Left colon (tissue), 2 donors: ENCODE measurements around the gene RNF150. TPM values are rescaled to one million over a fixed set of nuclear protein-coding genes. Genes with fewer than 3 reads are reported as not detected.

ENCODE experiments used
- ATAC-seq: fragments of 200-7000 bp; cut with Tn5 transposase; one replicate; pipeline ENCODE4 v1.9.1; 2020; ENCODE audit warnings: mild to moderate bottlenecking, moderate library complexity
- DNase-seq, 2 donors: peaks; one replicate each; pipeline ENCODE4 v3.0.0-alpha.2; 2020
- intact Hi-C, 2 donors: fragments of 100-400 bp; cut with DNase I in 1 of 2; cut with micrococcal nuclease in 1 of 2; formaldehyde crosslinking; loops; one replicate each; pipeline versions ENCODE4 v1.11.2 to v1.14.0; 2022; cut with DNase I, micrococcal nuclease
- total RNA-seq, 2 donors: library from RNA; stranded (reverse); fragmentation: NEBNext Ultra II Directional; extraction: Animal tissue kit (Norgen Biotek cat#: 25700); gene quantifications; one replicate each; pipeline ENCODE4 v1.2.1, GENCODE V29; 2021
- donor health status: DM: no; HTN: no; CAD: no.
- donor health status: DM: yes; HTN: yes; CAD: no.

RNF150 gene
- total RNA-seq, 2 donors from 2014 or later: 0.70 to 9.9 TPM

- DNase-seq (no peak), ATAC-seq (no peak)
- intact Hi-C loops: no loop called here
Measured at GRCh38 chr4:141046255-141046654, 87.0 kb downstream of the RNF150 start.

- ATAC-seq (no peak), DNase-seq (no peak)
- intact Hi-C loops: no loop called here
Measured at GRCh38 chr4:141045848-141046247, 87.4 kb downstream of the RNF150 start.

GRCh38 chr4:141041021-141041476, 92.2 kb downstream of the RNF150 start:
- no peak for ATAC-seq
- intact Hi-C loops: no loop called here
- no peak for DNase-seq

GRCh38 chr4:141039156-141039555, 94.1 kb downstream of the RNF150 start:
- ATAC-seq (no peak), DNase-seq (no peak)
- intact Hi-C loops: no loop called here

GRCh38 chr4:141038428-141038827, 94.8 kb downstream of the RNF150 start:
- DNase-seq (no peak), ATAC-seq (no peak)
- intact Hi-C loops: no loop called here

- ATAC-seq: no peak
- intact Hi-C loops: no loop called here
Measured at GRCh38 chr4:141037446-141037845, 95.8 kb downstream of the RNF150 start.

GRCh38 chr4:141036786-141037185, 96.5 kb downstream of the RNF150 start:
- DNase-seq (no peak), ATAC-seq (no peak)
- intact Hi-C loops: no loop called here

More at GRCh38 chr4:141037446-141037845, 95.8 kb downstream of the RNF150 start:
- DNase-seq: no peak

- intact Hi-C loops: no loop called here
- ATAC-seq: no peak
- DNase-seq: no peak
Measured at GRCh38 chr4:141035920-141036319, 97.3 kb downstream of the RNF150 start.

- intact Hi-C loops: no loop called here
- no peak for ATAC-seq
Measured at GRCh38 chr4:141028024-141028529, 105.2 kb downstream of the RNF150 start.

GRCh38 chr4:141027421-141027820, 105.8 kb downstream of the RNF150 start:
- intact Hi-C loops: no loop called here
- no peak for ATAC-seq

More at GRCh38 chr4:141028024-141028529, 105.2 kb downstream of the RNF150 start:
- no peak for DNase-seq

GRCh38 chr4:141026900-141027299, 106.4 kb downstream of the RNF150 start:
- ATAC-seq (no peak), DNase-seq (no peak)
- intact Hi-C loops: no loop called here

More at GRCh38 chr4:141027421-141027820, 105.8 kb downstream of the RNF150 start:
- DNase-seq: no peak

GRCh38 chr4:141023051-141023450, 110.2 kb downstream of the RNF150 start:
- no peak for DNase-seq
- no peak for ATAC-seq
- intact Hi-C loops: no loop called here

- DNase-seq (no peak), ATAC-seq (no peak)
Measured at GRCh38 chr4:141022111-141022695, 111.1 kb downstream of the RNF150 start.

GRCh38 chr4:141021397-141022110, 111.7 kb downstream of the RNF150 start:
- DNase-seq: no peak
- intact Hi-C loops: no loop called here

More at GRCh38 chr4:141022111-141022695, 111.1 kb downstream of the RNF150 start:
- intact Hi-C loops: no loop called here

GRCh38 chr4:141020801-141021261, 112.4 kb downstream of the RNF150 start:
- intact Hi-C loops: no loop called here
- DNase-seq (no peak), ATAC-seq (no peak)

More at GRCh38 chr4:141021397-141022110, 111.7 kb downstream of the RNF150 start:
- ATAC-seq: no peak

- ATAC-seq: no peak
- intact Hi-C loops: no loop called here
Measured at GRCh38 chr4:141019768-141020167, 113.5 kb downstream of the RNF150 start.

GRCh38 chr4:141016117-141016798, 117.0 kb downstream of the RNF150 start:
- intact Hi-C loops: no loop called here
- no peak for DNase-seq
- no peak for ATAC-seq

More at GRCh38 chr4:141019768-141020167, 113.5 kb downstream of the RNF150 start:
- DNase-seq: no peak

- DNase-seq (no peak), ATAC-seq (no peak)
- intact Hi-C loops: no loop called here
Measured at GRCh38 chr4:141013899-141014298, 119.4 kb downstream of the RNF150 start.

GRCh38 chr4:141011901-141012315, 121.4 kb downstream of the RNF150 start:
- intact Hi-C loops: no loop called here
- DNase-seq (peak in 1 of 2 donors; percentile 31), ATAC-seq (no peak)
